Measurements from ENCODE around the gene WWC2.
"Not testable (repeated sequence)": the region's sequence is repeated elsewhere in the genome, so short reads cannot be mapped to it uniquely, and the experiment has no call there.

WWC2 gene

GRCh38 chr4:183101956-183102480, 3.0 kb downstream of the WWC2 start:
- DNase-seq = no peak

- DNase-seq = no peak
Measured at GRCh38 chr4:183105092-183105491, 6.0 kb downstream of the WWC2 start.

GRCh38 chr4:183106839-183107238, 7.8 kb downstream of the WWC2 start:
- DNase-seq = no peak

- no peak for DNase-seq
Measured at GRCh38 chr4:183107891-183108459, 8.9 kb downstream of the WWC2 start.

GRCh38 chr4:183110244-183110643, 11.2 kb downstream of the WWC2 start:
- no peak for DNase-seq

- no peak for DNase-seq
Measured at GRCh38 chr4:183111452-183111885, 12.4 kb downstream of the WWC2 start.

- peak; percentile 65 for DNase-seq
Measured at GRCh38 chr4:183118141-183118540, 19.1 kb downstream of the WWC2 start.

GRCh38 chr4:183118585-183118984, 19.5 kb downstream of the WWC2 start:
- DNase-seq = peak; percentile 96

GRCh38 chr4:183121660-183122059, 22.6 kb downstream of the WWC2 start:
- not testable (repeated sequence) for DNase-seq

GRCh38 chr4:183124228-183124627, 25.2 kb downstream of the WWC2 start:
- DNase-seq = no peak

GRCh38 chr4:183124865-183125264, 25.8 kb downstream of the WWC2 start:
- peak; percentile 25 for DNase-seq

- no peak for DNase-seq
Measured at GRCh38 chr4:183129125-183129524, 30.1 kb downstream of the WWC2 start.

GRCh38 chr4:183129675-183130074, 30.6 kb downstream of the WWC2 start:
- no peak for DNase-seq

GRCh38 chr4:183130328-183131155, 31.5 kb downstream of the WWC2 start:
- DNase-seq = peak; percentile 56

GRCh38 chr4:183132081-183132480, 33.0 kb downstream of the WWC2 start:
- no peak for DNase-seq

GRCh38 chr4:183132865-183133264, 33.8 kb downstream of the WWC2 start:
- DNase-seq = no peak

- DNase-seq = no peak
Measured at GRCh38 chr4:183136855-183137254, 37.8 kb downstream of the WWC2 start.

GRCh38 chr4:183139058-183139750, 40.1 kb downstream of the WWC2 start:
- no peak for DNase-seq

- no peak for DNase-seq
Measured at GRCh38 chr4:183139972-183140570, 41.0 kb downstream of the WWC2 start.

- no peak for DNase-seq
Measured at GRCh38 chr4:183140911-183141320, 41.9 kb downstream of the WWC2 start.

- no peak for DNase-seq
Measured at GRCh38 chr4:183141997-183142396, 42.9 kb downstream of the WWC2 start.

- no peak for DNase-seq
Measured at GRCh38 chr4:183142571-183143550, 43.8 kb downstream of the WWC2 start.

Data from kidney glomerular epithelial cell (primary cell).